Fibroblast of gingiva (primary cell): ENCODE measurements around the gene TRAF3IP3.

Source experiments
- DNase-seq: peaks from one replicate; pipeline ENCODE4 v3.0.0-alpha.2; 2011; ENCODE audit warnings: low read depth

TRAF3IP3 gene

DNA sequence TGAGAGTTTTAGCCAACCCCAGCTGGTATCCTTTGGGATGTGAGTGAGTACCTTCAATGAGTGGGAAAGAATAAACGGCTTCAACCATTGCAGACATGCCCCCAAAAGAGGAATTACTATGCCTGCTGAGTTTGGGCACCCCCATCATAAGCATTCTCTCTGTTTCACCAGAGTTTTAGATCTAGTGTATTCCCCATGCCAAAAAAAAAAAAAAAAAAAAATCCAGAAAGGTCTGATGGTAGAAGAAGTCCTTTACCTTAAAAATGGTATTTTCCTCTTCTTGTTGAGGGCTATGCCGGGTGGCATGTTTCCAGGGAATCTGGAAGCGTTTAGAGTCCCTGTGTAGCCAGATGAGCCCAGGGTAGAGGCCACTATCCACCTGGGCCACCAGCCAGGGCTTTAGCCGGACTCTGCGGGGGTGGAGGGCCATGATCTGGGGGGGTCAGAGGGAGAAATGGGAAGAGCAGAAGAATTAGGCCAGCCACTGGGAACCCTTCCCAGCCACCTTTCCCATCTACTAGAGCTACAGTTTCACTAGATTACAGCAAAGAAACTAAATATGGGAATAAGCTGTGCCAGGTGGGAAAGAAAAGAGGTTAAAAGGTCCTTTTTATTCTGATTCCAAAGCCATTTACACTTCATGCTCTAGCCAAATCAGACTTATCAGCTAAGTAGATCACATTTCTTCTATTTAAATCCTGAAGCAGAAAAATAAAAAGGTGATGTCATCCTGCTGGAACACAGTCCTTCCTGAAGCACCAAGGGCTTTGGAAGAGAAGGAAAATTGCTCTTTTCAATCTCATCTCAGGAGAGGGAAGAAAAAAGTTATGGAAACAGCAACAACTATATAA lies 45.4 kb downstream of the TRAF3IP3 start:
- DNase-seq = no peak

DNA sequence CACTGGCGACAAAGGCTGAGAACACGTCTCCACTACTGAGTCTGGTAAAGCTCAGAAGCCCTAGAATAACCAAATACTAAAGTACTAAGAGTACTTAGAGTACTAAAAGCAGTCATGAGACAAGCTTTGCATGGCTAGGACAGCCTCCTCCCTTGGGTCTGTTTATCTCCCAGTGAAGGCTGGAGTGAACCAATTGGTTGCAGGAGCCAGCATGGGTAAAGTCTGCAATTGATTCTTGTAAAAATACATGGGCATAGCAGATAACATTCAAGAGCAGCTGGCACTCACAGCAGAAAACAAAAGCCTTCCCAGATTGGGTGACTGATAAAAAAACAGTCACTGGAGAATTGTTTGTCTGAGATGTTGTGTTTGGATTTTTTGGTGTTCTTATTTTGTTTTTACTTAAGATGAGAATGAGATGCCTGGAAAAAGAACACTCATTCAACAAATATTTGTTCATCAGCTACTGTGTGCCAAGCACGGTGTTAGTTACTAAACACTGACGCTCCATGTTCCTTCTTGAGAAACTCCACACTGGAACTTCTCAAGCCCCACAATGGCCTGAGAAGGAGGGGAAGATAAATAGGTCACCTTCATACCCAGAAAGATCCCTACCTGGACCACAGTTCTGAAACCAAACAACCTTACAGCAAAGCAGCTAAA lies 46.4 kb downstream of the TRAF3IP3 start:
- no peak for DNase-seq

DNA sequence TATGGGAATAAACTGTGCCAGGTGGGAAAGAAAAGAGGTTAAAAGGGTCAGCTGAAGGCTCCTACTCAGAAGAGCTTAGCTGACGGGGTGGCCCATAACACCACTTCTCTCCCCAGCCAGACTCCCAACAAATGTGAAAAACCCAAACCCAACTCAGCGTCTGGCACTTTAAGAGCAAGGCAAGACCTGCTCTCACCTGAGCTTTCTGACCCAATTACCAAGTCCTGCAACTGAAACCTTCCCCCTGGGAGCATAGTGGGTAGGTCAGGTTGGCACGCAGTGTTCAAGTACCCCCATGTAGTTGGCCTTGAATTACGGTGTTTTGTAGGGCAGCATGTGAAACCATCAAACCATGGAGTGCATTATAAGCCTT lies 46.9 kb downstream of the TRAF3IP3 start:
- no peak for DNase-seq

DNA sequence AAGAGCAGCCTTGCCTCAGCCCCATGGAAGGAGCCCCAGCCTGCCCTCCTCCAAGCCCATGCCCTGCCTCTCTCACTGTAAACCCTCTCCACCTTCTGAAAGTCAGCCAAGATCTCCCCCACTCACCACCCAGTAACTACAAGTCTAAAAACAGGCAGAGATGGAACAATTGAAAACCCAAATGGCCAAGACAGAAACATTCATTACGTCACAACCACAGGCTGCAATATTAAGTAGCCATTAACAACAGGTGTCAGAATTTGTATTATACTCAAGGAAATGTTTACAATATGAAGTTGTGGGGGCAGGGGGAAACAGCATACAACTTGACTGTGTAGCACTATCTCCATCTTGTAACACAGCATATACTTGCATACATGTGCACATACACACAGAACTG lies 47.7 kb downstream of the TRAF3IP3 start:
- no peak for DNase-seq

DNA sequence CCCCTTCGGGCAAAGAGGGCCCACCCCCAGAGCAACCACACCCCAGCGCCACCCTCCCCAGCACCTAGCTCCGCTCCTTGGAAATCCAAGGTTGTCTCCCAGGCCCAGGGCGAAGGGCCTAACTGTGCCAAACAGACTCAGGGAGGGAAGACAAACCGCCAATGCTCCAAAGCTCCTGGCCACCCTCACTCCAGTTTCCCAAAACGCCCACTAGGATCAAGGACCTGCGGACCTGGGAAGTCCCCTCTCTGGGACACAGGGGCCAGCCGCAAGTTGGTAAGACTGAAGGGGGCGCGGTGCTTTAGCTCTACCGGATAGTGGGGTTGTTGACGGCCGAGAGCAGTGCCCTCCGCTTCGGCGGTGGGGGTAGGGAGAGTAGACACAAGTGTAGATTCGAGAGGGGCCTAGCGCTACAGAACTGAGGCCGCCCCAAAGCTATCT lies 49.5 kb downstream of the TRAF3IP3 start:
- no peak for DNase-seq

DNA sequence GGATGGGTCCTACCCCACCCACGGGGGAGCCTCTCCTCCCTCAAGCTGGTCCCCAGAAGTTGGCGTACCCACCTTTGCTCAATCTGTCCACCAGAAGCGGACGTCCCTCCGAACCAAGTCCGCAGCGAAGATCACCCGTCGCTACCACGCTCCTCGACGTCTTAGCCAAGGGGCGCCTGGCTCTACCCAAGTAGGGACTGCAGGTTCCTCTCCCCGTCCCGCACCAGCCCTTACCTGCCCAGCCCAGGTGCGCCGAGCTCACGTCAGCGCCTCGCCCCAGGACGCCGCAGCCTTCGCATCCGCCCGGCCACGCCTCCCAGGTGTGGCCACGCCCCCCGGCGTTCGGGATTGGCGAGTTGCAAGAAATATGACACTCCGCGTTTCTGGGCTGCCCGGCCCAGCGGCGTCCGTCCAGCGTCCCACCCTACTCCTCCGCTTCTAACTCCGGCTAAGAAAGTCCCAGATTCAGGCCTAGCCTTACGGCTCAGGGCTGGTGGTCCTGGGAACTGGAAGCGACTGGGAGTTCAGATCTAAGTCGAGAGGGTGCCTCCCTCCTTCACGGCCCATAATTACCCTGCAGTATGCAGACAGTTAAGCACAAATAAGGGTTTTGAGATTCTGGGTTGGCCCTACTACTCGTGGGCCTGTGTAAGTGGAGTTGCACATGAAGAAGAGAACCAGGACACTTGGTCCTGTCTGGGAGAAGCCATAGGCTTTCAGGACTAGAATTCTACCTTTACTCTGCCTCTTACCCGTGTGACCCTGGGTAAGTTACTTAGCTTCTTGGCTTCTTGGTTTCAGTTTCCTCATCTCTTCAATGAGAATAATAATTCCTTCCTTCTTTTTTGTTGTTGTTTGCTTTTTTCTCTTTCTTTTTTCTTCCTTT lies 50.3 kb downstream of the TRAF3IP3 start, which contains the start of gene IRF6:
IRF6 (minus strand) TSS at position 268 of the 886 bp plus-strand sequence. CDS start 4,729 bp downstream, outside the sequence.
- DNase-seq = peak; percentile 36

DNA sequence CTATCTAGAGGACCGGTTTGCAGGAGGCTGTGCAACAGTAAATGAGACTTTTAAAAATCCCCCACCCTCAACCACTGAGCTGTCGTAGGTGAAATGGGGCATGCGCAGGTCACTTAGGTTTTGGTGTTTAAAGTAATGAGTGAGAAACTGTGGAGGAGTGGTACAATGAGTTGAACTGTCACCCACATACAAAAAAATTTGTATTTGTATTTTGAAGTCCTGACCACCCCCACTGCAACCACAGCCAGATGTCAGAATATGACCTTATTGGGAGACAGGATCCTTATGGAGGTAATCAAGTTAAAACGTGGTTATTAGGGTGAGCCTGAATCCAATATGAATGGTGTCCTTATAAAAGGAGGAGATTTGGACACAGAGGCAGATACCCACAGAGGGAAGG lies 51.7 kb downstream of the TRAF3IP3 start:
- DNase-seq = no peak

DNA sequence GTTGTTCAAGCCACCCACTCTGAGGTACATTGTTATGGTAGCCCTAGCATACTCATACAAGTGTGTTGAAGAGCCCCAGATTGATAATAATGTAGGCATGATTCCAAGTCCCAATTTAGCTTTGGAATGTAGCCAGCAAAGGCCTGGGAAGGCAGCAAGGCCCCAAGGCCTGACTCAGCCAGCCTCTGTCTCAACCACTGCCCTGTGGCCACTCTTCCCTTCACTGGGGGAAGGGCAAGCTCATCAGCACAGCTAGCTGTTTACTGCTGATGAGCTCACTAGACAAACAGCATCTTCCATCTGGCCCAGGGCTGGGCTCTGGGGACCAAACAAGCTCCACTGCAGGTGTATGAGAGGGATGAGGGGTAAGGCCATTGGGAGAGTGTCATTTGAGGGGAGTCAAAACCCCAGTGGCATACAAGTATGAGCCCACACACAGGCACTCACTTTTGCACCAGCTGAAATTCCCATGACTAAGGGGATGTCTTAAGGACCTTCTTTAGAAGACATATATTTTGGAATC lies 52.3 kb downstream of the TRAF3IP3 start:
- DNase-seq = peak; percentile 67

DNA sequence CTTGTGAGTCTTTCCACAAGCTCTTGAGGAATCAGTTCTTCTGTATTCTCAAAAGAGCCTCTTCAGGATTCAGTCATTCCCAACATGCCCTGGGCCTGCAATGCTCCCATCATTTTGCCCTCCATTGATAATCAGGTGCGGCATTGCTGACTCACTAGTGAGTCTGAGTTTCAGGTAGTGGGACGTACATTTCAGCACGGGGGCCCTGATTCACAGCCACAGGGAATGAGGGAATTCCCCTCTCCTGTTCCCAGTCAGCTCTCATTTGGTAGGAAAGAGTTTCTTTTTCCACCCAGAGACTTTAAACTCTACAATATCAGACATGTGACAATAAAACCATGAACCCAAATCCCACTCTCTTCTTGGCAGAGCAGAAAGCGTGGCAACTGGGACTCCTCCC lies 53.8 kb downstream of the TRAF3IP3 start:
- no peak for DNase-seq

DNA sequence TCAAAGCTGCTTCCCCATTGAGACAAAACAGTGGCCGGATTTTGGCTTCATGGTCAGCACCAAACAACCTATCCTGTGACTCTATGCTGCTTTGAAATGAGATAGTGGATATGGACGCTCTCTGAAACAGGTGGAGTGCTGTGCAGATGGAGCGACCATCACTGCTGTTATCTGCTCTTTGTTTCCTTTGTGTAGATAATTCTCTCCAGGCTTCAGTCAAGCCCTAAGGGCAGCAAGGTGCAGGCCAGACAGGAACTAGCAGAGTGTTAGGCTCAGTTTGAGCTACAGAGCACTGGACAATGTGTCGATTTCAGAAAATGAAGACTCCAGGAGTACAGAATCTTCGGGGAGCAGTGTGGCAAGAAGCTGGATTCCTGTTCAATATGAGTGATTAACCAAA lies 54.9 kb downstream of the TRAF3IP3 start:
- DNase-seq = no peak

DNA sequence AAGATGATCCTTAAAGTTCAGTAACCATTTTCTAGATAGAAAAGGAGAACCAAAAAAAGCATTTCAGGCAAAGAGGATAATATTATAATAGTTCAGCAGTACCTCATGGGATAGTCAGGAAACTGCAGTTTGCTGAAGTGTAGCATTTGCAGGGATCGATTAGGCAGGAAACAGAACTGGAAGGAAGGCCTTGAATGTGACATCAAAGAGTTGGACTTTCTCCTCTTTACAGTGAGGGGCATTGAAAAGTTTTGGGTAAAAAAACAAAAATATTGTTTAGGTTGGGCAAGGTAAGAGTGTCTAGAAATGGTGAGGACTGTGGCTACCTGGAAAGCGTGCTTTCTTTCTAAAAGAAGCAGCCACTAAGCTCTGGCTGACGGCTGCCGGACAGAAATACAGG lies 58.0 kb downstream of the TRAF3IP3 start:
- no peak for DNase-seq

DNA sequence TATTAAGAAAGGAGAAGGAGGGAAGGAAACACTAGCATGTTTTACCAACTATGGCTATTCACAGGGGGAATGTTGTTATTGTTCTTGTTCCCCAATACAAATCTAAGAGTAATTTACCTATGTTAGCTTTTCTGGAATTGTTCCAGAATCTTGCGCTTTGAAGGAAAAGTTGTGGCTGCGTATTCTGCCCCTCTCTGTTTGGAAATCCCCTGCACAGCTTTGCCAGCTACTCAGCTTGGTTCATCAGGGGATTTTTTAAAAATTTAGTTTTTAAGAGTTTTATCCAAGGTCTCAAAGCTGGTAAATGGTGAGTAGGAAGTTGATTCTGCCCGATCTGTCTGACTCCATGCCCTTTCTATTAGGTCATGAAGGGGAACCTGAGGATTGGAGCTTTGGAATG lies 59.6 kb downstream of the TRAF3IP3 start:
- no peak for DNase-seq

DNA sequence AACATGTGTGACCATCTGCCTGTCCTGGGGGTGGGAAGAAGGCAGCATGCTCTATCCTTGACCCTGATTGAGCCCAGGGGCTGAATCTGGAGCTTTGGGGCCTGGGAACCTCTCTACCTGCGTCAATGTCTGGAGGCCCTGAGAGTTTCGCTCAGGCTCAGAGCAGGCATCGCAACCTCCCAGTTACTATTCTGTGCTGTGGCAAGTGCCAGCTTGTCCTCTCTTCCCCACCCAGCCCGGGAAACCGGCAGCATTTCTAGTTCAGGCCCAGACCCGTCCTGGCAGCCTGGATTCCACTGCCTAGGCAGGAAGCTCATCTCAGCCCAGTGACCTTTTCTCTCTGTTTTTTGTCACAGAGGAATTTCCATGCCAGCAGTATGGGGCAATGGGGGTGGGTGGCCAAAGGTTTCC lies 60.1 kb downstream of the TRAF3IP3 start:
- no peak for DNase-seq

DNA sequence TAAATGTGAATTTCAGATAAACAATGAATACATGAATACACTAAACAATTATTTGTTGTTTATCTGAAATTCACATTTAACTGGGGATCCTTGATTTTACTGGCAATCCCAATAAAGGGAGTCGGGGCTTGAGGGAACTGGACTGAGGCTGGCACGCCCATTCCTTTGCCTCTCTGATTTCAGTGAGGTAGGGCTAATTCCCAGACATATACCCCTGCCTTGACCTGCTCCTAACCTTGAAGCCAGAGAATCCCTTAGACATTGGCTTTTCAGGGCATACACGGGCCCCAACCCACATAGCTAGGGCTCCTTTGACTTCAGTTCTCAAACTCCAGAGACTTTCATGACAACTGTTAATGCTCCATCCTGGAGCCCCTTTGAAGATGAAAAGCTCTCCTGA lies 61.1 kb downstream of the TRAF3IP3 start:
- DNase-seq = no peak

DNA sequence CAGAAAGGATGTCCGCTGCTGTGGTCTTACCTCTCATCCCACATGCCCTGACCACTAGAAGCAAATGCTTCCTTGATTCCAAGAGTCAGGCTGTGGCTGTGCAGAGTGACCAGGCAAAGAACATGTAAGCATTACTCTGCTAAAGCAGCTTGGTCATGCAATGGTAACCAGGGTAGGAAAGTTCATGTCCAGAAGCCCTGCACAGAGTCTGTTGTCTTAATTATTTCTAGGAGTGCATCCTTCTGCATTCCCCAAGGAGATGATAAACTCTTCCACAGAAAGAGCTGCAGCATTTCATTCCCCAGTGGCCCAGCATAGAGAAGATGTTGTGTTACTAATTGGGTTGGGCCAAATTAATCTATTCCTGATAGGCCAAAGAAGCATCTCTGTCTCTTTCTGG lies 61.8 kb downstream of the TRAF3IP3 start:
- no peak for DNase-seq

DNA sequence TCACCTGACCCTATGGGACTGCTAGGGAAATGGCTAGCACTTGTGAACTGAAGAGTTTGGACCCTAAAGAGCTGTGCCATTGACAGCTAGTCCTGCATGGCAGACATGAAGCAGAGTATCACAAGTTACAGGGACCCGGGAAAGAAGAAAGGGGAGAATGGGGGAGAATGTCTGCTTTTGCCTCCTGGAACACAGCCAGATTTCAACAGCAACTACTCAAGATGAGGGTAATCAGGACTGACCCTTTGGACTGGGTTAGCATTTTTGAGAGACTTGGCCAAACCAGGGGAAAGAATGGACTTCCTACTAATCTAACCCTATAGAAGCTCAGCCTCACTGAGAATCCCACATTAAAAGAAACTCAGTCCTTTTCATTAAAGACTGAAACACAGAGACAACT lies 63.2 kb downstream of the TRAF3IP3 start:
- no peak for DNase-seq

DNA sequence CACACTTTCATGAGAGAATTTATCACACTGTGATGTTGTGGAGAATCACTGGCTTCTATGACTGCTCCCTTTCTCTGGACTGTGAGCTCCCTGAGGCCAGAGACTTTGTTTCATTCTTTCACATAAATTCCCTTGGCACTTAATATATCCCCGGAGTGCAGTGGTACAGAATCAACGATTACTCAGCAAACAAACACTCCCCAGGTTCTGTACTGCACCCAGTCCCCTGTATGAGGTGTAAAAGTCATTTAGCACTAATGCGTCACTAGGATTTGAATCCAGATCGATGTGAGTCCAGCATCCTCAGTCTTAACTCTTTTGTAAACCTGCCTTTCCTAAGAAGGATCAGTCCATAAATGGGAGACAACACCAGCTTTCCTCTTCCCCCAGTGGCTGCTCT lies 65.1 kb downstream of the TRAF3IP3 start:
- DNase-seq = no peak

DNA sequence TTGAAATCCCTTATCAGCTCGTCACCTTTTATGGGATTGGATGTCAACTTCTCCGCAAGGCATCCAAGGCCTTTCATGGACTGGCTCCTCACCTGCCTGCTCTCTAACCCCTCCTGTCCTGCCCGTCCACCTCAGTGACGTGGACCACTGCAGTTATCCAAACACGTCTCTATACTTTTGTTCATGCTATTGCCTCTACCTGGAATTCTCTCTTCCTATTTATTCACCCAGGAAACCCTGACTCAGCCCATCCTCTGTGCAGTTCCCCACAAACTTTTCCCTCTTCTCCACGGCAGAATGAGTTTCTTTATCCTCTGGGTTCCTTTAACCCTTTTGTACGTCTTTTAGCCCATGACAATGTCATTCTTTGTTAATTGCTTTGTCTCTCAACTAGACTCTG lies 66.9 kb downstream of the TRAF3IP3 start:
- no peak for DNase-seq

DNA sequence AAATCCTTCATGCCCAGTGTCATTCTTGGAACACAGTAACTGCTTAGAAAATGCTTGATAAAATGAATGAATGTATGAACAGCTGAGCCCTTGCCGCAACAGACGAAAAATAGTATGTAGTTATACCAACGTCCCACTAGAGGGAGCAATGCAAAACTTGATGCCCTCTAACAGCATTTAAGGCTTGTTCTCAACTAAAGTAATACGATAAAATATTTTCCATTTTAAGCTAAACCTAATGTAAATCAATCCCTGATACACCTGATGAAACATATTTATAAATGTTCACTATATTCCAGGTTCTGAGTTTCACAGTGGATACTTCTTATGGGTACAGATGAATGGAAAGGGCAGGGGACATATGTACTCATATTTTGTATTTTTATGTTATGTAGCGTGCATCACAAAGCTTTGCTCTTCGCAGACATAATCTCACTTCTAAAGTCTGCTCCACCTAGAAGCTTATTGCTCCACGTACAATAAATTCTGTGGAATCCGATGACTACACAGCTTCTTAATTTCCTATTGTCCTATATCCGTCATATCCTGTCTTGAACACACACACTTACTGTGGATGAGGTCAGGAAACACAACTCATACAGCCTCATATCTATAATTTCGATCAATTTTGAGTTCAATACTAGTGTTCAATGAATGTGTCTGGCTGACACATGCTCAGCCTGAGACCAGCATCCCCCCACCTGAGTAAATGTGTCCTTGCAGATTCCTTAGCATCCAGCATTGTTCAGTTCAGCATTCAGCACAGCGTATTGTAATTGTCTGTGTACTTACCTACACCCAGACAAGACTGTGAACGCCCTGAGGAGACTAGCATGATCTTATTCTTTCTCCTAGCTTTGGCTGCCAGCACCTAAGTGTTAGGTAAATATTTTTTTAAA lies 67.5 kb downstream of the TRAF3IP3 start:
- peak; percentile 57 for DNase-seq

DNA sequence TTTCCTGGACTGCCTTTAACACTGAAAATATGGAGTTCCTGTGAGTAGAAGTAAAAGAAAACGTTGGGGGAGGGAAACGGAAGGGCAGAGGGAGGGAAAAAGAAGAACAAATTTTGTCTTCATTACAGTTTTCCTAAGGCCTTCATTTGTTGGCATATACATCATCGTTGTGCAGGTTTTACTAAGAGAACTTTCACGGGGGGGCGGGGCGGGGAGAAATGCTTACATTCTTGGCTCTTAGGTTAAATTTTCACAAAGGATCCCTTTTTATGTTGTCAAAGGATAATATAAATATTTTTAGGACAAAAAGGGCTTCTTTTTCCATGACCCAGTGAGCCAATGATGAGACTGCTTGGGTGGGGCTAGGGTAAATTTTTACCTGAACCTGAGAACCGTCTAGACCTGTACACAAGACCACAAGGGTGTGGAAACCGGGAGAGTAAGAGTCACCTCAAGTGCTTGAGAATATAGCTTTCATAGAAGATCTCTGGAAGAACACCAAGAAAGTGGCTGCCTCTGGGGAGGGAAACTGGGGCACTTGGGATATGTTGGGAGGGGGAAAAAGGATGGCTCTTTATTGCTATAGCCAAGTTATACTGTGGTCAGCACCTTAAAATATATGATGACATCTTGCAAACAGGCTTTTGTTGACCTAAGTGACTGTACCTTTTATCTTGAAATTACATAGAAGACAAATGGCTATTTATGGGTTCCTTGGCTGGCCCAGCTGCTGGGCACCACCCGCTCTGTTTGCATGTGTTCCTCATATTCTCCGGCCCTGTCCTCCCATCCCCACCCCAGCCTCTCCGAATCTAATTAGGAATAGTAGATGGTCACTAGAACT lies 70.0 kb downstream of the TRAF3IP3 start:
- no peak for DNase-seq
